Hematopoietic multipotent progenitor cell (in vitro differentiated cells): ENCODE data around the gene DDTL. TPM values are rescaled to one million over a fixed set of nuclear protein-coding genes. Genes with fewer than 3 reads are reported as not detected.

ENCODE experiments used
- DNase-seq, 3 donors: peaks; one replicate each; pipeline ENCODE4 v3.0.0-alpha.2; 2011 to 2015; ENCODE audit warnings: low read depth in 2 of 3, low spot score in 2 of 3
- total RNA-seq: library from RNA; depleted of rRNA; stranded (reverse); fragments of >200 nt; gene quantifications from one replicate; pipeline ENCODE4 v1.2.3, GENCODE V29; 2012

Gene DDTL
- total RNA-seq, 1 donor, result 4.0 TPM

- DNase-seq, result no peak
Observed at GRCh38 chr22:24003887-24004286, 37.2 kb downstream of the DDTL start.

- DNase-seq, result no peak
Observed at GRCh38 chr22:24005201-24005600, 38.5 kb downstream of the DDTL start, which contains the start of gene GSTT4. Gene GSTT4, minus strand, starts transcription at chr22:24005453. Its CDS starts 97 bp downstream, at chr22:24005356.

- no peak for DNase-seq
Observed at GRCh38 chr22:24006207-24006913, 39.7 kb downstream of the DDTL start.

GRCh38 chr22:24006914-24007214 is 40.2 kb downstream of the DDTL start:
- DNase-seq, result no peak

- no peak for DNase-seq
Observed at GRCh38 chr22:24007253-24008021, 40.7 kb downstream of the DDTL start.

- no peak for DNase-seq
Observed at GRCh38 chr22:24008022-24008283, 41.3 kb downstream of the DDTL start.

- DNase-seq, result no peak
Observed at GRCh38 chr22:24008381-24009226, 41.9 kb downstream of the DDTL start.

GRCh38 chr22:24009227-24010017 is 42.7 kb downstream of the DDTL start:
- DNase-seq, result no peak

GRCh38 chr22:24010018-24010391 is 43.3 kb downstream of the DDTL start:
- DNase-seq, result no peak

GRCh38 chr22:24011735-24012068 is 45.0 kb downstream of the DDTL start:
- no peak for DNase-seq

GRCh38 chr22:24016156-24016555 is 49.5 kb downstream of the DDTL start:
- no peak for DNase-seq

GRCh38 chr22:24021304-24021703 is 54.6 kb downstream of the DDTL start:
- no peak for DNase-seq

Other genes with a start within 250 kb of the DDTL start
- 9.7 TPM for gene ZNF70, start 215.8 kb upstream of the DDTL start, total RNA-seq
- gene VPREB3, start 212.5 kb upstream of the DDTL start, total RNA-seq, result 2.2 TPM
- 1.6 TPM for gene C22orf15, start 203.9 kb upstream of the DDTL start, total RNA-seq
- gene CHCHD10, start 198.9 kb upstream of the DDTL start, total RNA-seq, result 11.0 TPM
- gene MMP11, start 194.0 kb upstream of the DDTL start, total RNA-seq, result 3.2 TPM
- 65.4 TPM for gene SMARCB1, start 179.9 kb upstream of the DDTL start, total RNA-seq
- gene DERL3, start 127.9 kb upstream of the DDTL start, total RNA-seq, result 6.7 TPM
- 16.7 TPM for gene SLC2A11, start 109.0 kb upstream of the DDTL start, total RNA-seq
- 243 TPM for gene MIF, start 72.5 kb upstream of the DDTL start, total RNA-seq
- 0.54 TPM for gene GSTT2B, start 5.7 kb upstream of the DDTL start, total RNA-seq
- 202 TPM for gene DDT, start 7.6 kb downstream of the DDTL start, total RNA-seq
- not detected for gene GSTT2, start 13.2 kb downstream of the DDTL start, total RNA-seq
- gene GSTT4, start 38.6 kb downstream of the DDTL start, total RNA-seq, result not detected
- 121 TPM for gene CABIN1, start 44.4 kb downstream of the DDTL start, total RNA-seq
- gene SUSD2, start 214.6 kb downstream of the DDTL start, total RNA-seq, result 0.81 TPM